NCI-H748 (cell line): ENCODE data around the gene NOS1AP.
"Not testable (repeated sequence)": the region's sequence is repeated elsewhere in the genome, so short reads cannot be mapped to it uniquely, and the experiment has no call there.

Experiments
- DNase-seq: peaks from one replicate; lab custom pipeline; 2025; ENCODE audit not compliant: unreplicated experiment; lab: John Stamatoyannopoulos, UW

Gene NOS1AP

DNA sequence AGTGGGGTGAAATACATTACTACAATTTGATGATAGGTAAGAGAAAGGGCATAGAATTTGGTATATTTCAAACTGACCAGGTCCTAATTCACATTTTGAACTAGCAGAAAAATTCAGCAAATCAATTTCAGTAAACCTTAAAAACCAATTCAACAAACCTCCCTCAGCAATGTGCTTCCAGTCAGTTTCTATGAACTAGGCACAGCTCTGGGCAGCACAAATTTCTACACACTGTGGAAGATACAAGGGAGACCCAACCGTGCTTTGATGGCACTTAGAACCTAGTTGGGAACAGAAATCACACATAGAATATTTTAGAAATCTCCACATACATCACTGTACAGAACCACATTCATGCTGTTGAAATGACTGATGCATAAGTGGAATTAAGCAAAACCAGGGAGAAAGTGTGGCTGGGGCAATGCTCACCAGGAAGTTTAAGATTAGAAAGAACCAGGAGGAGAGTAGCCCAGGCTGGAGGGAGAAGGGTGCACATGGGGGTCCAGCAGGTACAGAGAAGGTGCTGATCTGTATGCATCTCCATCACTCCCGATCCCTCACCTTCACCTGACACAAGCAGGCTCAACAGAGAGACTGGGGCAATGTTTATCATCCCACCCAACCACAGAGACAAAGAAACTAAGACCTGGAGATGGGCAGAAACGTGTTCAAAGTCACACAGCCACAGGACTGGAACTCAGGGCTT is 326.9 kb downstream of the NOS1AP start:
- no peak for DNase-seq

DNA sequence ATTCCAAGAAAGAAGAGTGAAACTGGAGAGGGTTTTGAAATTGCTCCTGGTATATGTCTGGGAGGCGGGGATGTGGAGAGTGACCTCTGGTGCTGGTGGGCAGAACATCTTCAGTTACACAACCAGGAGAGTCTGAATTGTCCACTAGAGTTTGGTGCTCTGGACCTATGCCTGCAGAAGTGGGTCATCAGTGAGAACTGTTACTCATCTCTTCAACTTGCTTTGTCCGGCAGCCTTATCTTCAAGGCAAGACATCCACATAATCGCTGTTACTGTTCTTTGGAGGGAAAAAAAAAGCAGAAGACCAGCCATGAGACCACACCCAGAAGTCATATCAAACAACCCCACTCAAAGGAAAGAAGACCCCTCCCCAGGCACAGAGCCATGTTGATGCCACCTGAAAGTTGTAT is 327.6 kb downstream of the NOS1AP start:
- DNase-seq = no peak

DNA sequence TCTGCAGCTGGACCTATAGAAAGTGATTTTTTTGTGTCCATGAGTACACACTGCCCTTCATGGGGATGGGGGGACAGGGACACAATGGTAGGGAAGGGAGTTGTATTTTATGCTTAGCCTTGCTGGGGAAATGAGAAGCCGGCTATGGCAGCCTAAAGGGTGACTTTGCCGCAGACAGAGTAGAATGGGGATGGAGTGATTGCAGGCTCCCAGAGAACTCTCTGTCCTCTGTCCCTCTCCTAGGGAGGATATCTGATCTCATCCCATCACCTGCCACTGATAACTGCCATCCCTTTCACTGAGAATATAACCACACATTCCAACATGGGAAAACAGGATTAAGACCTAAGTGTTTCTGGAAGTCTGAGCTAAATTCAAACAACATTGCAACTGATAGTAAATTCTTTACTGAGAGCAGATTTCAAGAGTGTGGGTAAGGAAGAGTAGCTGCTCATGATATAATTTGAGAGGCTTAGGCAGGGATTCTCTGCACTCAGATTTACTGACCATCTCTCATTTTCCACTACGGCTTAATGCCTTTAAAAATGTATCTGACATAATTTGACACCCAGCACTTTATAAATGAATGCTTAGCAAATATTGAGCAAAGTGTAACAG is 328.6 kb downstream of the NOS1AP start:
- DNase-seq = peak; percentile 57

DNA sequence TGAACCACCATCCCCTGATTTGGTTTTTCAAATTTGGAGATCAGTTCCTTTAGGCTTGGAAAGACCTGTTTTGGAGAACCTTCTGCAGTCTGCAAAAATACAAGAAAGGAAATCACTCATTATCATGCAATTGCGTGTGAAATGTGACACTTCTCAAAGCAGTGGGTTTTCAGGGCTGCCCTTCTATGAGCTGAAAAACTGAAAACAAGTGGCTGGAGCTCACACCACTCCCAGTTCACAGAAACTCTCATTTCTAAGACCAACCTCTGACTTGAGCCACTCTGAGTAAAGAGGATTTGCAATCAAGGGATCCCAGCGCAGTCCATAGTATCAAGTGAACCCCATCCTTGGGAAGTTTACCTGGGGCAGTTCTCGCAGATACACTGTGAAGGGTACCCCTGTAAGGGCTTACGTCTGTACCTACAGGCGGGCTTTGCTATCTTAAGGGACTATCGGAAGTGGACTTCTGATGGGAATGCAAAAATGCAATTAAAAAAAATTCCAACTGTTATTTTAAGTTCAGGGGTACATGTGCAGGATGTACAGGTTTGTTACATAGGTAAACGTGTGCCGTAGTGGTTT is 329.6 kb downstream of the NOS1AP start:
- DNase-seq = peak; percentile 26

DNA sequence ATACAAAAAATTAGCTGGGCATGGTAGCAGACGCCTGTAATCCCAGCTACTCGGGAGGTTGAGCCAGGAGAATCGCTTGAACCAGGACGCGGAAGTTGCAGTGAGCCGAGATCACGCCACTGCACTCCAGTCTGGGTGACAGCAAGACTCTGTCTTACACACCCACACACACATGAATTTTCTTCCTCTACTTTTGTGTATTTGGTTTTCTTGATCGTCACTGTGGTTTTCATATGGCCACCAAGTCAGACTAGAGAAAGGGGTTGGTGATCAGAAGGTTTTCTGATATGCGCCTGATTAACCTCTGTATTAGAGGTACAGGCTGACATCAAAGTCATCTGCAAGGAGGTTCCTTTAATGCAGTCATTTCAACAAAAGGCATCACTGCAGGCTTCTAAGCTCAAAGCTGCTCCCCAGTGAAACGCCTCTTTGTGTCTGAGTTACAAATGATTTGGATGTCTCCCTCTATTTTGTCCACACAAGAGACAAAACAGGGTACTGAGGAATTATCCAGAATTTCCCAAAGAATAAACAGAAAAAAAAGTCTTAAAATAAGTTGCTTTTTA is 331.4 kb downstream of the NOS1AP start:
- DNase-seq = no peak

DNA sequence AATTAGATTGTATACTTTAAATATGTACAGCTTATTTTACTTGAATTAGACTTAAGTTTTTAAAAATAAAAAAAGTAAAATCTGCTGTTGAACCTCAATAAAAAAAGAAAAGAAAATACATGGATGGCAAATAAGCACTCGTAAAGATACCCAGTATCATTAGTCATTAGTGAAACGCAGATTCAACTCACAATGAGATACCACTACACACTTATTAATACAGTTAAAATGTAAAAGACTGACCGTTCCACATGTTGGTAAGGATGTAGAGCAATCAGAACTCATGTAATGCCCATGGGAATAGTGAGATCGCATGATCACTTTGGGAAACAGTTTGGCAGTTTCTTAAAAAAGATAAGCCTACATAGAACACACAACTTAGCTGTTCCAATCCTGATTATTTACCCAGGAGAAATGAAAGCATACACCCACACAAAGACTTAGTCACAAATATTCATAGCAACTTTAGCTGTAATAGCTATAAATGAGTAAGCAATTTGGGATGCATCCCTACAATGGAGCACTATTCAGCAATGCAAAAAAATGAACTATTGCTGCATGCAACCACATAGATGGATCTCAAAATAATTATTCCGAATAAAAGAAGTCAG is 335.2 kb downstream of the NOS1AP start:
- DNase-seq = no peak

DNA sequence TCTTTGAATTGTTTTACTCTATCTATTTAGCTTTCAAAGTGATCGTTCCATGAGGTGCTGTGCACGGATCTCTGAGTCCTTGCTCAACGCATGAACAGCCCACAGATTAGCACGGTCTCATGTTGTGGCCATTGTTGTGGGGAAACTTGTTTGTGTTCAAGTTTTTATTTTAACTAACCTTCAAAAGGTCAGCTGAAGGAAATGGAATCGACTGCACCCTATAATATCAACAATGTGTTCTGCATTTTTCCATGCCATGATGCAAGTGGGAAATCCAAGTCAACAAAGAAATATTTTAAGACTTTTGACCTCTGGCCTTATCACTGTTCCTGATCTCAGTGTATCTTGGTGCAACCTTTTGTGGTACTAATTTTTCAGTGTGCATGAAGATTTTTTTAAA is 336.3 kb downstream of the NOS1AP start:
- no peak for DNase-seq

DNA sequence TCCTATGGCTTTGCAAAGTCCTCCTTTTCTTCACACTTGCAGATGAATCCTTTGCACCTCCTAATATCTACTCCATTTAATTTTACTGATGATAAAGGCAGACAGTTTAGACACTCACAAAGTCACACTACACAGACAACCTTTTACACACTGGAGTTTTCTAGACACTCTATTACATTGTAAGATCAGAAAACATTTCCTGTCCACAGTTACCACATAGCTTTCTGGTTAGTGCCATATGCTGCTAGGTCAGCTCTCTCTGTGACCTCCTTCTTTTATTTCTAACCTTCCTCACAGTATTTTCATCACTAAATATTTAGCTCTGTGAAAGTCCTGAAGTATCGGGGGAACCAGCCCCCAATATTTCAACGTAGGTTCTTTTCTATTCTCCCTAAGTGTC is 337.3 kb downstream of the NOS1AP start:
- no peak for DNase-seq

DNA sequence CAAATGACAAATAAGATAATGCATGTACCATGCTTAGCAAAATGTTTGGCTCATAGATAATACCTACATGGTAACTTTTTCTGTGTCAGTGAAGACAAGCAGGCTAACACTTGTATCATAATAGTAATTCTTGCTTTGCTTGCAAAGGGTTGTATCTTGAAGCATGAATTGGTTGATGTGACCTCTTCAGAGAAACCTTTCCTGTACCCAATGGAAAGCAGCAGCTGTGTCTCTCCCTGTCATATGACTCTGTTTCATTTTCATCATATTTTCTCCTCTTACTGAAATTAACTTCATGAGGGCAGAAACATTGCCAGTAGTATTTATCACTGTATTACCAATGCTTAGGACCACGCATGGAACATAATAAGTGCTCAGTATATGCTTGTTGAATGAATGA is 338.0 kb downstream of the NOS1AP start:
- DNase-seq = no peak

DNA sequence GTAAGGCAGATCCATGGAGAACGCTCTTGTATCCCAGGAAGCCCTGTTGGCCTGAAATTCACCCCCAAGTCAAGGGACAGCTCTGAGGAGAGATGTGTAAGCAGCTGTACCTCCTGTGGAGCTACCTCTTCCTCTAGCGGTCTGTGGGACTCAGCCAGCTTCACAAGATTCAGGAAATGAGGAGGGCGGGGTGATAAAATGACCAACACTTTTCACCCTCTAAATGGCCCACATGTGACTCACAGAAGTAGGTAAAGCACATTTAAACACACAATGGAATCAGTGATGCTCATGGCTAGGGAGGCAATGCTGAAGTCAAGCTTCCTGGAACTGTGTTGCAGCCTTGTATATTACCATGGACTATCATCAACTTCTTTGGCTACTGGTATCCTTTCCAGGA is 342.5 kb downstream of the NOS1AP start, which contains the start of gene SH2D1B:
Gene SH2D1B (minus strand): TSS at position 135 of the 400 bp plus-strand sequence. CDS start 120 bp downstream, at position 15.
- no peak for DNase-seq

DNA sequence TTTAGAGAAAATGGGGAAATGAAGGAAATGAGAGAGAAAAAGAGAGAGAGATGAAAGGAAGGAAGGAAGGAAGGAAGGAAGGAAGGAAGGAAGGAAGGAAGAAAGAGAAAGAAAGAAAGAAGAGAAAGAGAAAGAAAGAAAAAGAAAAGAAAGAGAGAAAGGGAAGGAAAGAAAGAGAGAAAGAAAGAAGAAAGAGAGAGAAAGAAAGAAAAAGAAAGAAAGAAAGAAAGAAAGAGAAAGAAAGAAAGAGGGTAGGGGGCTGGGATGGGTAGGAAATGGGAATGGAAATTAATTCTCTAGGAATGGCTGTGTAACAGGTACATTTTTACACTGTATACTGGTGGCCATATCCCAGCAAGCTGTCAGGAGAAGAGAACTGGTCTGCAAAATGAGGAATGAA is 346.7 kb downstream of the NOS1AP start:
- DNase-seq = no peak

DNA sequence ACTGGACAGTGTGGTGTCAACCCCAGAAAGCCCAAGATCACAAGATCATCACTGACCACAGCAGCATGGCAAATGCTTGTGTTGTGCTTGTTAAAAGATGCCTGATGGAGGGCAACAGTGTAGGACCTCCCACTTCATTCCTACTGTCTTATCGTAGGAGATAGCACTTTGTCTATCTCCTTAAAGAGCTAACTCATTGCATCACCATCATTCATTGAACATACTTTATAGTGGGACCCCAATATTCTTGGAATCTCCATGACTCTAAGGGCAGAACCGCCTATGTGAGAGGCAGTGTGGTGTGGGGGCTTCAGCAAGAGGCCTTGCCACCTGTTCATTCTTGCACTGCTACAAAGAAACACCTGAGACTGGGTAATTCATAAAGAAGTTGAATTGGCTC is 347.4 kb downstream of the NOS1AP start:
- no peak for DNase-seq

DNA sequence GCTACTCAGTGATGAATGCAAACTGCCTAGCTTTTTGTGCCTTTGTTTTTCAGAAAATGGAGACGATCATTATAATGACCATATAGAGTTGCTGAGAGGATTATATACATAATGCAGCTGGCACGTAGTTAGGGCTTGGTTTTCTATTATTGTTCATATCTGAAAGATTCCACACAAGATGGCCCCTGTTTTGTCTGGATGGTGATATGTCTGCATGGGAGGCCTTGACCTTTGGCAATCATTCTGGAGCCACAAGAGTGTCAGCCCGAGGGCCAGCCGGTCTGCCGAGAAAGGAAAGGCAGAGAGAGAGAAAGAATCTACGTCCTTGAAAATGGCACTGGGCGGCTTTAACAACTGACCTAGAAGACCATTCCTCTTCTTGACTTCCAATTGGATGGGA is 348.2 kb downstream of the NOS1AP start:
- DNase-seq = no peak

DNA sequence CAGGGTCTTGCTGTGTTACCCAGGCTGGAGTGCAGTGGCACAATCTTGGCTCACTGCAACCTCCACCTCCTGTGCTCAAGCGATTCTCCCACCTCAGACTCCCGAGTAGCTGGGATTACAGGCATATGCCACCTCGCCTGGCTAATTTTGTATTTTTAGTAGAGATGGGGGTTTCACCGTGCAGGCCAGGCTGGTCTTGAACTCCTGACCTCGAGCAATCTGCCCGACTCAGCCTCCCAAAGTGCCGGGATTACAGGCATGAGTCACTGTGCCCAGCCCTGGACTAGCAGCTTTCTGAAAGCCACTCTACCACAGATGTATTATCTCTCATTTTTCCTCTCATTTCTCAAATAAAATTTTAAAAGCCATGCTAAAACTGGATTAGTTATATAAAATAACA is 349.1 kb downstream of the NOS1AP start:
- DNase-seq = not testable (repeated sequence)

DNA sequence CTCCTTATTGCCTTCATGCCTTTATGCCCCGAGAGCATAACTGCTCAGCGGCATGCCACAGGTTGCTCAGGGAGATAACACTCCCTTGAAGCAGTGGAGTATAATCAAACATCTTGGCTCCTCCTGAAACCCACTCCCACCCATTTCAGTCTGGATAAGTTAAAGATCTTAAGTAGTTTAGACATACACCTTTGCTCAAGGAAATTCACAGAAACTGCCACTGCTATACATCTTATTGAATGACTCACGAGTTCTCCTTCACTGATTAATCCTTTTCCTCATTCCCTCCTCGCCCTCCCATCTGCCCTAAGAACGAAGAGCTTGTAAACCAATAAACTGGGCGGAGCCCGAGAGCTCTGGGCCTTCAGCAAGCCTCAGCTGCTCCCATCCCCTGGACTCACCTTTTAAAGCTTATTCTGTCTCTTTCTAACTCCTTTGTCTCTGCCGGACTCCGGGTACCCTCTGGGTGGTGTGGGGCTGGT is 350.0 kb downstream of the NOS1AP start:
- not testable (repeated sequence) for DNase-seq
